ENCODE results near the gene CHFR. TPM values are rescaled to one million over a fixed set of nuclear protein-coding genes. Genes with fewer than 3 reads are reported as not detected.

Gene CHFR
- total and polyA plus RNA-seq, 11 donors, result 10.6 to 33.5 (median 17.4) TPM

DNA sequence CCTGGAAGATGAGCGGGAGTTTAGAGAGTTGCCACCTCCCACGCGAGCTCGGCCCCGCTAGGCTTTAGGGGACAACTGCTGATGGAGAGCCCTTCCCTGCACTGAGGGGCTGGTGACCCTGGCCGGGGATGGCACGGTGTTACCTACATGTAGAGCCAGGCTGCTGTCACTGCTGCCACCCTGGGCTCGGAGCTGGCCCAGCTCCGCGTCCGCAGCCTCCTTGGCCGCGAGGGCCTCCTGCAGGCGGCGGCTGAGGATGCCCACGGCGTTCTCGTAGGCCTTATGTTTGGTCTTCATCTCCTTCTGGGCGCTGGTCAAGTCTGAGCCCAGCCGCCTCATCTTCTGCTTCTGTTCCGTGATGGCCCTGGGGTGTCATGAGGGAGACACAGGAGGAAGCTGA is 101.2 kb downstream of the CHFR start:
- Histone ChIP-seq H3K9me3 (no peaks in the 10 kb centered on the region), H3K27ac (no peak overlapping the region), H3K4me1 (no peaks in the 10 kb centered on the region), H3K4me3 (no peak overlapping the region), H3K36me3 (peaks cover 0 to 92% (median 83%) of the 10 kb centered on the region in 9 donors), H3K27me3 (no peaks in the 10 kb centered on the region)
- TF ChIP-seq CTCF (IDR thresholded peaks at IDR 0.05), result no peak
- no peak for TF ChIP-seq POLR2A (IDR thresholded peaks at IDR 0.05)
- 95 to 96% (median 95%) methylated on average over 19 to 21 of the region's 21 CpGs for WGBS, 4 donors
- ATAC-seq (no peak), DNase-seq (no peak)
- intact Hi-C loops (cut with DNase I), result no loop called here

GRCh38 chr12:132784580-132784979 is 102.8 kb downstream of the CHFR start:
- no peak for TF ChIP-seq CTCF (IDR thresholded peaks at IDR 0.05)
- TF ChIP-seq POLR2A (IDR thresholded peaks at IDR 0.05), result no peak
- H3K27ac ChIP-seq, result no peak overlapping the region
- H3K4me1 ChIP-seq, result no peaks in the 10 kb centered on the region
- WGBS, 4 donors, result 85 to 92% (median 89%) methylated on average over 9 of the region's 9 CpGs
- intact Hi-C loops (cut with DNase I), result no loop called here
- no peaks in the 10 kb centered on the region for H3K9me3 ChIP-seq
- no peak overlapping the region for H3K4me3 ChIP-seq
- H3K27me3 ChIP-seq, result no peaks in the 10 kb centered on the region
- peaks cover 0 to 92% (median 86%) of the 10 kb centered on the region in 9 donors for H3K36me3 ChIP-seq
- DNase-seq, result no peak
- no peak for ATAC-seq

DNA sequence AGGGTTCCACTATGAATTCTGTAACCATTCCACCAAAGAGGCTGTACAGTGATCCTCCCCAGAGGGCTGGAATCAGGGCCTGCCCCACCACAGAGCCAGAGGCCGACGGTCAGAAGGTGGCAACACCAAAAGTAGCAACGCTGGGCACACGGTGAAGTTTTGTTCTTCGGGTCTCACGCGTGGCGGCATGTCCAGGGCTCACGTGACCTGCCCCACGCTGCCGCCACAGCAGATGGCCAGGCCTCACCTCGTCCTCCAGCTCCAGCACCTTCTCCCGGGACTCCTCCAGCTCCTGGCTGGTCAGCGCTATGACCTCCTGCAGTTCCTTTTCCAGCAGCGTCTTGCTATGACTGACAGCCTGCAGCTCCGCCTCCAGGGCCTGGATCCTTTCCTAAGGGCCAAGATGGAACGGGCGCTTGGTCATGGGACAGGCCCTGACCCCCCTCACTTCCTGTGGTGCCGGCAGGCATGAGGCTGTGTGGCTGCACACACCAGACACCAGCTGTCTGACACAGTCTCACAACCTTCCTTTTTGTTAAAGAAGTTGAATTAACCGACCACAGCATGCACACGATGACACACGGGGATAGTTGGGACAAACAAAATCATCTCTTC is 103.4 kb downstream of the CHFR start:
- H3K27ac ChIP-seq, result no peak overlapping the region
- no peaks in the 10 kb centered on the region for H3K4me1 ChIP-seq
- 81 to 89% (median 86%) methylated on average over 16 to 22 of the region's 22 CpGs for WGBS, 4 donors
- no peaks in the 10 kb centered on the region for H3K27me3 ChIP-seq
- H3K4me3 ChIP-seq, result no peak overlapping the region
- intact Hi-C loops (cut with DNase I), result no loop called here
- DNase-seq (peak in 2 of 5 donors; percentile 46 to 60), ATAC-seq (peak in 2 of 4 donors; percentile 21 to 55)
- H3K9me3 ChIP-seq, result no peaks in the 10 kb centered on the region
- TF ChIP-seq CTCF (IDR thresholded peaks at IDR 0.05) (no peak), POLR2A (IDR thresholded peaks at IDR 0.05) (no peak)
- H3K36me3 ChIP-seq, result peaks cover 0 to 92% (median 86%) of the 10 kb centered on the region in 9 donors

Other genes starting within 250 kb of the CHFR start
- gene POLE, start 200.3 kb downstream of the CHFR start, total RNA-seq, result 10 to 100 TPM in 4 of 9 donors, 1 to 10 TPM in 5; 5.3 to 18.6 (median 9.8) TPM
- 10 to 100 TPM in 1 of 2 donors, 1 to 10 TPM in 1; 8.4 to 11.3 TPM for gene POLE, start 200.3 kb downstream of the CHFR start, polyA plus RNA-seq
- 100 to 1,000 TPM in 1 of 9 donors, 10 to 100 TPM in 8; 23.9 to 149 (median 39.7) TPM for gene PXMP2, start 200.0 kb downstream of the CHFR start, total RNA-seq
- 10 to 100 TPM; 33.3 to 62.0 TPM for gene PXMP2, start 200.0 kb downstream of the CHFR start, polyA plus RNA-seq
- gene PGAM5, start 176.8 kb downstream of the CHFR start, total RNA-seq, result 10 to 100 TPM; 21.2 to 46.5 (median 27.6) TPM
- gene PGAM5, start 176.8 kb downstream of the CHFR start, polyA plus RNA-seq, result 10 to 100 TPM; 20.7 to 31.8 TPM
- 10 to 100 TPM; 20.7 to 45.2 (median 29.1) TPM for gene ANKLE2, start 125.8 kb downstream of the CHFR start, total RNA-seq
- gene ANKLE2, start 125.8 kb downstream of the CHFR start, polyA plus RNA-seq, result 10 to 100 TPM; 15.5 to 27.8 TPM
- gene GOLGA3, start 58.7 kb downstream of the CHFR start, total RNA-seq, result 10 to 100 TPM; 28.3 to 46.2 (median 37.3) TPM
- gene GOLGA3, start 58.7 kb downstream of the CHFR start, polyA plus RNA-seq, result 10 to 100 TPM; 12.0 to 34.3 TPM
- 10 to 100 TPM in 6 of 9 donors, 1 to 10 TPM in 3; 3.4 to 14.2 (median 10.3) TPM for gene ZNF605, start 68.7 kb upstream of the CHFR start, total RNA-seq
- gene ZNF605, start 68.7 kb upstream of the CHFR start, polyA plus RNA-seq, result 1 to 10 TPM; 5.0 to 5.6 TPM
- 1 to 10 TPM in 8 of 9 donors, under 1 TPM in 1; 0.60 to 6.7 (median 3.7) TPM for gene ZNF26, start 98.8 kb upstream of the CHFR start, total RNA-seq
- 1 to 10 TPM; 1.8 to 4.2 TPM for gene ZNF26, start 98.8 kb upstream of the CHFR start, polyA plus RNA-seq
- gene ZNF84, start 149.9 kb upstream of the CHFR start, total RNA-seq, result 10 to 100 TPM; 11.0 to 24.0 (median 15.9) TPM
- gene ZNF84, start 149.9 kb upstream of the CHFR start, polyA plus RNA-seq, result 1 to 10 TPM; 6.7 to 6.9 TPM
- 10 to 100 TPM in 2 of 9 donors, 1 to 10 TPM in 7; 6.5 to 13.0 (median 8.7) TPM for gene ZNF140, start 193.3 kb upstream of the CHFR start, total RNA-seq
- gene ZNF140, start 193.3 kb upstream of the CHFR start, polyA plus RNA-seq, result 10 to 100 TPM in 1 of 2 donors, 1 to 10 TPM in 1; 7.9 to 11.4 TPM
- gene ZNF891, start 242.7 kb upstream of the CHFR start, total RNA-seq, result 1 to 10 TPM in 5 of 9 donors, under 1 TPM in 4; 0.60 to 1.3 (median 1.0) TPM
- gene ZNF891, start 242.7 kb upstream of the CHFR start, polyA plus RNA-seq, result under 1 TPM; 0.49 to 0.80 TPM
- gene ZNF10, start 243.0 kb upstream of the CHFR start, total RNA-seq, result 1 to 10 TPM; 4.8 to 9.9 (median 8.1) TPM
- 1 to 10 TPM; 4.8 to 5.9 TPM for gene ZNF10, start 243.0 kb upstream of the CHFR start, polyA plus RNA-seq

Measured in heart left ventricle (tissue), 16 donors.